OCI-LY1 (cell line): ENCODE results near the gene CELSR1.

Source experiments
- H2AFZ ChIP-seq: fragments of 200-600 bp; sonication (generic), shearing (Covaris generic); 2 replicates; pipeline ENCODE4 v1.6.0; 2014; ENCODE audit warnings: antibody characterized with exemption, mild to moderate bottlenecking, low read length
- H3F3A ChIP-seq: fragments of 200-600 bp; sonication (generic), shearing (Covaris generic); 2 replicates; pipeline ENCODE4 v1.6.0; 2014; ENCODE audit warnings: mild to moderate bottlenecking, antibody characterized with exemption, low read length, moderate library complexity; ENCODE audit not compliant: insufficient read depth
- H3K27ac ChIP-seq: fragments of 200-600 bp; sonication (generic); 2 replicates; pipeline ENCODE4 v1.5.1; 2014; ENCODE audit warnings: low read length, mixed run types, mild to moderate bottlenecking, low read depth; ENCODE audit not compliant: poor library complexity, severe bottlenecking
- H3K27me3 ChIP-seq: fragments of 200-600 bp; sonication (generic); 2 replicates; pipeline ENCODE4 v1.6.0; 2014; ENCODE audit warnings: antibody characterized with exemption, mild to moderate bottlenecking, low read length, moderate library complexity; ENCODE audit not compliant: insufficient read depth
- H3K36me3 ChIP-seq: fragments of 200-600 bp; sonication (generic); 2 replicates; pipeline ENCODE4 v1.6.1; 2014; ENCODE audit warnings: mild to moderate bottlenecking, antibody characterized with exemption, low read length, moderate library complexity, mixed read lengths; ENCODE audit not compliant: insufficient read depth
- H3K4me1 ChIP-seq: fragments of 200-600 bp; sonication (generic); 2 replicates; pipeline ENCODE4 v1.5.1; 2014; ENCODE audit warnings: mild to moderate bottlenecking, low read length, moderate library complexity; ENCODE audit not compliant: insufficient read depth, severe bottlenecking
- H3K4me2 ChIP-seq: fragments of 200-600 bp; sonication (generic), shearing (Covaris generic); 2 replicates; pipeline ENCODE4 v1.6.1; 2014; ENCODE audit warnings: low read length
- H3K4me3 ChIP-seq: fragments of 200-600 bp; sonication (generic); 2 replicates; pipeline ENCODE4 v1.5.1; 2014; ENCODE audit warnings: low read length, low read depth, mild to moderate bottlenecking, mixed read lengths; ENCODE audit not compliant: poor library complexity, severe bottlenecking
- H3K79me2 ChIP-seq: fragments of 200-600 bp; shearing (Covaris generic); 2 replicates; pipeline ENCODE4 v1.6.1; 2016; ENCODE audit warnings: mixed run types, low read length, mixed read lengths; ENCODE audit not compliant: insufficient read depth
- H3K9ac ChIP-seq: fragments of 200-600 bp; sonication (generic), shearing (Covaris generic); 2 replicates; pipeline ENCODE4 v1.6.1; 2014; ENCODE audit warnings: mild to moderate bottlenecking, low read length, mixed read lengths
- H3K9me2 ChIP-seq: fragments of 200-600 bp; sonication (generic), shearing (Covaris generic); 2 replicates; pipeline ENCODE4 v1.6.1; 2014; ENCODE audit warnings: low read depth, mild to moderate bottlenecking, low read length, mixed read lengths
- H3K9me3 ChIP-seq: fragments of 200-600 bp; shearing (Covaris generic); 2 replicates; pipeline ENCODE4 v1.6.1; 2014; ENCODE audit warnings: low read length, mixed read lengths
- H4K20me1 ChIP-seq: fragments of 200-600 bp; sonication (generic), shearing (Covaris generic); 2 replicates; pipeline ENCODE4 v1.6.0; 2016; ENCODE audit warnings: mild to moderate bottlenecking, low read length; ENCODE audit not compliant: insufficient read depth
- CTCF ChIP-seq: fragments of 200-600 bp; sonication (generic), shearing (Covaris generic); IDR thresholded peaks from 2 replicates; pipeline ENCODE4 v1.5.1; 2017; ENCODE audit warnings: mild to moderate bottlenecking, antibody characterized with exemption, low read length, moderate library complexity, mixed read lengths
- EZH2 ChIP-seq: fragments of 200-600 bp; sonication (generic), shearing (Covaris generic); IDR thresholded peaks from 2 replicates; pipeline ENCODE4 v1.8.0; 2017; ENCODE audit warnings: borderline replicate concordance, mixed run types, mild to moderate bottlenecking, antibody characterized with exemption, low read length, moderate library complexity, mixed read lengths

CELSR1 gene

GRCh38 chr22:46580940-46581537, 43.6 kb upstream of the CELSR1 start:
- Histone ChIP-seq H3K9me3 (no peaks in the 10 kb centered on the region), H3K27ac (no peak overlapping the region), H3K4me3 (no peak overlapping the region), H3K79me2 (no peaks in the 10 kb centered on the region), H3F3A (no peaks in the 10 kb centered on the region), H3K9ac (no peak overlapping the region), H3K4me2 (no peak overlapping the region), H2AFZ (no peak overlapping the region), H3K4me1 (peaks cover 24% of the 10 kb centered on the region), H3K36me3 (no peaks in the 10 kb centered on the region), H3K27me3 (peaks cover 6% of the 10 kb centered on the region), H3K9me2 (no peaks in the 10 kb centered on the region), H4K20me1 (no peaks in the 10 kb centered on the region)
- no peak for TF ChIP-seq CTCF
- TF ChIP-seq EZH2: no peak

- no peak for TF ChIP-seq EZH2
- TF ChIP-seq CTCF: no peak
- Histone ChIP-seq H3K36me3 (no peaks in the 10 kb centered on the region), H3F3A (no peaks in the 10 kb centered on the region), H3K9me3 (no peaks in the 10 kb centered on the region), H2AFZ (no peak overlapping the region), H3K4me1 (peaks cover 24% of the 10 kb centered on the region), H3K9me2 (no peaks in the 10 kb centered on the region), H4K20me1 (no peaks in the 10 kb centered on the region), H3K27ac (no peak overlapping the region), H3K79me2 (no peaks in the 10 kb centered on the region), H3K4me3 (no peak overlapping the region), H3K27me3 (peaks cover 6% of the 10 kb centered on the region), H3K4me2 (no peak overlapping the region), H3K9ac (no peak overlapping the region)
These were observed 42.5 kb upstream of the CELSR1 start for GRCh38 chr22:46579751-46580449.

- H3K9me3 ChIP-seq: no peaks in the 10 kb centered on the region
- no peak overlapping the region for H2AFZ ChIP-seq
- H3K9ac ChIP-seq: no peak overlapping the region
- peaks cover 6% of the 10 kb centered on the region for H3K27me3 ChIP-seq
- no peaks in the 10 kb centered on the region for H3K9me2 ChIP-seq
- no peak overlapping the region for H3K27ac ChIP-seq
- H4K20me1 ChIP-seq: no peaks in the 10 kb centered on the region
- TF ChIP-seq CTCF (no peak), EZH2 (no peak)
- H3K4me3 ChIP-seq: no peak overlapping the region
- no peaks in the 10 kb centered on the region for H3K36me3 ChIP-seq
- peaks cover 24% of the 10 kb centered on the region for H3K4me1 ChIP-seq
- no peaks in the 10 kb centered on the region for H3F3A ChIP-seq
- H3K4me2 ChIP-seq: no peak overlapping the region
- H3K79me2 ChIP-seq: no peaks in the 10 kb centered on the region
These were observed 41.6 kb upstream of the CELSR1 start for GRCh38 chr22:46578824-46579561.
